CD4-positive, alpha-beta T cell (primary cell): Measurements from ENCODE around the gene FHL3. TPM values are rescaled to one million over a fixed set of nuclear protein-coding genes. Genes with fewer than 3 reads are reported as not detected.

Experiments
- ATAC-seq: fragments of 200-7000 bp; cut with Tn5 transposase; one replicate; pipeline ENCODE4 v1.10.0; 2022; ENCODE audit warnings: mild to moderate bottlenecking; ENCODE audit not compliant: poor library complexity
- CTCF ChIA-PET: fragments of 350-600 bp; sonication (Branson Sonifier 250); formaldehyde crosslinking; loops from one replicate; lab custom pipeline; 2021; ENCODE audit warnings: antibody characterized with exemption, inconsistent platforms; lab: Charles Lee
- POLR2A ChIA-PET: fragments of 350-600 bp; sonication (Branson Sonifier 250); formaldehyde crosslinking; loops from one replicate; lab custom pipeline; 2021; ENCODE audit warnings: antibody characterized with exemption, inconsistent platforms; lab: Charles Lee
- DNase-seq, 14 experiments: peaks; one replicate each; pipeline ENCODE4 v3.0.0-alpha.2; 2013 to 2020; ENCODE audit warnings: mixed read lengths in 2 of 14
- H3K27ac ChIP-seq, 2 donors: one replicate each; pipeline versions ENCODE4 v1.5.1 to v1.7.0; 2013; ENCODE audit warnings: low read length in 2 of 2, low read depth in 1 of 2, mild to moderate bottlenecking in 1 of 2
- H3K27me3 ChIP-seq, 2 experiments: 1 replicate in 1 of 2; 2 replicates in 1 of 2; pipeline versions ENCODE4 v1.6.1 to v1.7.0; 2013; ENCODE audit warnings: low read length in 2 of 2, control low read depth in 1 of 2, mild to moderate bottlenecking in 1 of 2, moderate library complexity in 1 of 2; ENCODE audit not compliant: insufficient read depth in 2 of 2, control insufficient read depth in 1 of 2
- H3K36me3 ChIP-seq: one replicate; pipeline ENCODE4 v1.6.1; 2013; ENCODE audit warnings: low read length, control low read depth; ENCODE audit not compliant: insufficient read depth
- H3K4me1 ChIP-seq: one replicate; pipeline ENCODE4 v1.6.1; 2013; ENCODE audit warnings: low read length, control low read depth; ENCODE audit not compliant: insufficient read depth
- H3K4me3 ChIP-seq: one replicate; pipeline ENCODE4 v1.5.1; 2013; ENCODE audit warnings: mild to moderate bottlenecking, low read length, moderate library complexity
- H3K9me3 ChIP-seq, 2 experiments: 1 replicate in 1 of 2; 2 replicates in 1 of 2; pipeline versions ENCODE4 v1.6.1 to v1.7.0; 2013; ENCODE audit warnings: low read length in 2 of 2, mild to moderate bottlenecking in 2 of 2, control low read depth in 1 of 2, moderate library complexity in 1 of 2; ENCODE audit not compliant: control insufficient read depth in 1 of 2, insufficient read depth in 1 of 2
- H3K27ac Mint-ChIP-seq: one replicate; pipeline ENCODE4 v1.8.0; 2020; ENCODE audit warnings: mixed read lengths
- H3K27me3 Mint-ChIP-seq: one replicate; pipeline ENCODE4 v1.8.0; 2021; ENCODE audit warnings: mixed read lengths
- H3K36me3 Mint-ChIP-seq: one replicate; pipeline ENCODE4 v1.8.0; 2021; ENCODE audit warnings: low read depth, mixed read lengths
- H3K4me1 Mint-ChIP-seq: one replicate; pipeline ENCODE4 v1.8.0; 2021; ENCODE audit warnings: low read depth, mixed read lengths
- H3K4me3 Mint-ChIP-seq: one replicate; pipeline ENCODE4 v1.8.0; 2020; ENCODE audit warnings: mild to moderate bottlenecking, mixed read lengths
- H3K9me3 Mint-ChIP-seq: one replicate; pipeline ENCODE4 v1.8.0; 2020; ENCODE audit warnings: mixed read lengths
- CTCF ChIP-seq: fragments of 200-600 bp; IDR thresholded peaks from one replicate; pipeline ENCODE4 v1.8.0; 2022; ENCODE audit warnings: antibody characterized with exemption, mild to moderate bottlenecking
- intact Hi-C, 2 experiments: fragments of 100-400 bp; cut with DNase I in 1 of 2; cut with micrococcal nuclease in 1 of 2; formaldehyde crosslinking; loops; one replicate each; pipeline versions ENCODE4 v1.15.1 to v1.9.0; 2023 to 2025; cut with DNase I, micrococcal nuclease
- total RNA-seq, 174 experiments: library from RNA in 2 of 174; stranded (reverse) in 2 of 174; gene quantifications; one replicate each; pipeline ENCODE4 v1.2.3 and lab custom pipeline; 2021 to 2026

The FHL3 gene
- total RNA-seq, 2 experiments from 2014 or later = 3.4 to 3.7 TPM

- H3K4me1 Mint-ChIP-seq = peaks cover 33% of the 10 kb centered on the region
- CTCF ChIA-PET = no interaction called here
- H3K4me3 Mint-ChIP-seq = no peak overlapping the region
- Histone ChIP-seq H3K4me3 (no peak overlapping the region), H3K27ac (no peak overlapping the region), H3K4me1 (peaks cover 42% of the 10 kb centered on the region), H3K9me3 (no peaks in the 10 kb centered on the region), H3K27me3 (no peaks in the 10 kb centered on the region), H3K36me3 (peaks cover 23% of the 10 kb centered on the region)
- no peak for TF ChIP-seq CTCF
- intact Hi-C loops = loop anchor here in 1 of 2 experiments (5.0 kb wide), 2 partner anchors 789 to 809 kb away; no protein-coding TSS in a partner anchor
- H3K27ac Mint-ChIP-seq = no peak overlapping the region
- POLR2A ChIA-PET = no interaction called here
- DNase-seq = peak in 1 of 14 experiments; percentile 12
- ATAC-seq = no peak
- no peaks in the 10 kb centered on the region for H3K27me3 Mint-ChIP-seq
- H3K36me3 Mint-ChIP-seq = peaks cover 24% of the 10 kb centered on the region
- no peaks in the 10 kb centered on the region for H3K9me3 Mint-ChIP-seq
These were observed 23.4 kb upstream of the FHL3 start for GRCh38 chr1:38028671-38029070.

GRCh38 chr1:38028105-38028591, 22.8 kb upstream of the FHL3 start:
- intact Hi-C loops = loop anchor here in 1 of 2 experiments (5.0 kb wide), 2 partner anchors 789 to 809 kb away; no protein-coding TSS in a partner anchor
- H3K9me3 ChIP-seq = no peaks in the 10 kb centered on the region
- Mint-ChIP-seq H3K27ac (no peak overlapping the region), H3K36me3 (peaks cover 28% of the 10 kb centered on the region), H3K4me1 (peaks cover 33% of the 10 kb centered on the region), H3K9me3 (no peaks in the 10 kb centered on the region), H3K27me3 (no peaks in the 10 kb centered on the region), H3K4me3 (no peak overlapping the region)
- ChIA-PET POLR2A (no interaction called here), CTCF (no interaction called here)
- no peak for TF ChIP-seq CTCF
- H3K36me3 ChIP-seq = peaks cover 28% of the 10 kb centered on the region
- H3K4me3 ChIP-seq = no peak overlapping the region
- ATAC-seq (peak; percentile 54), DNase-seq (peak in 2 of 14 experiments; percentile 18 to 27)
- no peaks in the 10 kb centered on the region for H3K27me3 ChIP-seq
- peaks cover 42% of the 10 kb centered on the region for H3K4me1 ChIP-seq
- no peak overlapping the region for H3K27ac ChIP-seq

GRCh38 chr1:38027201-38028104, 22.1 kb upstream of the FHL3 start:
- no peak overlapping the region for H3K27ac Mint-ChIP-seq
- no peaks in the 10 kb centered on the region for H3K9me3 Mint-ChIP-seq
- CTCF ChIA-PET = interaction anchor here (1.1 to 1.6 kb wide), 3 partner anchors 44 to 808 kb away, joined by 3 to 4 read pairs (median 3); no protein-coding TSS in a partner anchor
- Histone ChIP-seq H3K4me3 (no peak overlapping the region), H3K9me3 (no peaks in the 10 kb centered on the region), H3K4me1 (peaks cover 42% of the 10 kb centered on the region), H3K27ac (no peak overlapping the region), H3K36me3 (peaks cover 35% of the 10 kb centered on the region), H3K27me3 (no peaks in the 10 kb centered on the region)
- peaks cover 33% of the 10 kb centered on the region for H3K36me3 Mint-ChIP-seq
- TF ChIP-seq CTCF = no peak
- DNase-seq (peak in 1 of 14 experiments; percentile 17), ATAC-seq (no peak)
- POLR2A ChIA-PET = no interaction called here
- no peaks in the 10 kb centered on the region for H3K27me3 Mint-ChIP-seq
- peaks cover 33% of the 10 kb centered on the region for H3K4me1 Mint-ChIP-seq
- intact Hi-C loops = loop anchor here (2.0 to 5.0 kb wide), 4 partner anchors 559 to 810 kb away; no protein-coding TSS in a partner anchor
- no peak overlapping the region for H3K4me3 Mint-ChIP-seq
